Stimulated activated CD8-positive, alpha-beta memory T cell treated with anti-CD3 and anti-CD28 coated beads, Interleukin-12 subunit alpha, Interleukin-12 subunit beta, amount 100 ng/mL, for 24 hours (primary cell): ENCODE measurements around the gene WDR48.

ENCODE experiments used
- DNase-seq: peaks from one replicate; pipeline ENCODE4 v3.0.0-alpha.2; 2020; ENCODE audit errors: extremely low read depth

Gene WDR48

GRCh38 chr3:39124876-39125840 is 73.3 kb downstream of the WDR48 start:
- no peak for DNase-seq

- DNase-seq = no peak
These were observed 74.2 kb downstream of the WDR48 start for GRCh38 chr3:39125841-39126500.

GRCh38 chr3:39126532-39127071 is 74.8 kb downstream of the WDR48 start:
- no peak for DNase-seq

- no peak for DNase-seq
These were observed 75.6 kb downstream of the WDR48 start for GRCh38 chr3:39127269-39127907.

- DNase-seq = no peak
These were observed 76.1 kb downstream of the WDR48 start for GRCh38 chr3:39127908-39128304.

GRCh38 chr3:39128951-39129350 is 77.1 kb downstream of the WDR48 start:
- DNase-seq = no peak

GRCh38 chr3:39130026-39130425 is 78.2 kb downstream of the WDR48 start:
- no peak for DNase-seq

- DNase-seq = no peak
These were observed 79.0 kb downstream of the WDR48 start for GRCh38 chr3:39130693-39131265.

- no peak for DNase-seq
These were observed 80.6 kb downstream of the WDR48 start for GRCh38 chr3:39132096-39133092.

- no peak for DNase-seq
These were observed 81.3 kb downstream of the WDR48 start for GRCh38 chr3:39133093-39133490.

GRCh38 chr3:39133822-39134221 is 82.0 kb downstream of the WDR48 start:
- DNase-seq = no peak

GRCh38 chr3:39134305-39134704 is 82.5 kb downstream of the WDR48 start:
- DNase-seq = no peak

GRCh38 chr3:39135170-39135805 is 83.5 kb downstream of the WDR48 start:
- no peak for DNase-seq

GRCh38 chr3:39136533-39137434 is 85.0 kb downstream of the WDR48 start:
- DNase-seq = no peak

- DNase-seq = no peak
These were observed 85.7 kb downstream of the WDR48 start for GRCh38 chr3:39137435-39137936.

GRCh38 chr3:39137991-39138803 is 86.4 kb downstream of the WDR48 start:
- no peak for DNase-seq

- no peak for DNase-seq
These were observed 87.1 kb downstream of the WDR48 start for GRCh38 chr3:39138804-39139415.

GRCh38 chr3:39139442-39139841 is 87.6 kb downstream of the WDR48 start:
- no peak for DNase-seq
